ENCODE data around the gene CIC. TPM values are rescaled to one million over a fixed set of nuclear protein-coding genes. Genes with fewer than 3 reads are reported as not detected.

Gene CIC
- total RNA-seq, 1 experiment from 2014 or later: 13.0 TPM

DNA sequence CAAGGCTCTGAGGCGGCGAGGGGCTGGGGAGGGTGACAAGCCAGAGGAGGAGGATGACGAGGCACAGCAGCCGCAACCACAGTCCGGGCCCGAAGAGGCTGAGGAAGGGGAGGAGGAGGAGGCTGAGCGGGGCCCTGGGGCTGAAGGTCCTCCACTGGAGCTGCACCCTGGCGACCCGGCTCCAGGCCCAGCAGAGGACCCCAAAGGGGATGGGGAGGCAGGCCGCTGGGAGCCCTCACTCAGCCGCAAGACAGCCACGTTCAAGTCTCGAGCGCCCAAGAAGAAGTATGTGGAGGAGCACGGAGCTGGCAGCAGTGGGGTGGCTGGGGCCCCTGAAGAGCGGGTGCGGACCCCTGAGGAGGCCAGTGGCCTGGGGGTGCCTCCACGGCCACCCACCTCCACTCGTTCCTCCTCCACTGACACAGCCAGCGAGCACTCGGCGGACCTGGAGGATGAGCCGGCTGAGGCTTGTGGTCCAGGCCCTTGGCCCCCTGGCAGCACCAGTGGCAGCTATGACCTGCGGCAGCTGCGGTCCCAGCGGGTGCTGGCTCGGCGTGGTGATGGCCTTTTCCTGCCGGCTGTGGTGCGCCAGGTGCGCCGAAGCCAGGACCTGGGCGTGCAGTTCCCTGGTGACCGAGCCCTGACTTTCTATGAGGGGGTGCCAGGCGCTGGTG lies 2.9 kb downstream of the CIC start:
- no peaks in the 10 kb centered on the region for H3K27me3 ChIP-seq (replicated peaks)
- no peak overlapping the region for H3K27ac ChIP-seq
- peaks cover 22% of the 10 kb centered on the region for H3K4me1 ChIP-seq (replicated peaks)
- no peaks in the 10 kb centered on the region for H3K9me3 ChIP-seq (replicated peaks)
- DNase-seq (ENCODE audit: low read depth in 1 of 2, low spot score in 2 of 2): peak in 1 of 2 experiments; percentile 40
- H3K36me3 ChIP-seq: peaks cover 58% of the 10 kb centered on the region
- H3K4me3 ChIP-seq: no peak overlapping the region

- no peak overlapping the region for H3K4me3 ChIP-seq
- peak in 1 of 2 experiments; percentile 41 for DNase-seq (ENCODE audit: low read depth in 1 of 2, low spot score in 2 of 2)
- peaks cover 63% of the 10 kb centered on the region for H3K36me3 ChIP-seq
- no peaks in the 10 kb centered on the region for H3K9me3 ChIP-seq (replicated peaks)
- H3K27me3 ChIP-seq (replicated peaks): no peaks in the 10 kb centered on the region
- peaks cover 21% of the 10 kb centered on the region for H3K4me1 ChIP-seq (replicated peaks)
- no peak overlapping the region for H3K27ac ChIP-seq
These were observed 3.5 kb downstream of the CIC start for GRCh38 chr19:42272535-42272897.

GRCh38 chr19:42272989-42273406 lies 3.9 kb downstream of the CIC start:
- Histone ChIP-seq H3K4me3 (no peak overlapping the region), H3K27ac (no peak overlapping the region), H3K4me1 (replicated peaks) (peaks cover 16% of the 10 kb centered on the region), H3K9me3 (replicated peaks) (no peaks in the 10 kb centered on the region), H3K36me3 (peaks cover 65% of the 10 kb centered on the region), H3K27me3 (replicated peaks) (no peaks in the 10 kb centered on the region)
- DNase-seq (ENCODE audit: low read depth in 1 of 2, low spot score in 2 of 2): peak in 1 of 2 experiments; percentile 43

- H3K27me3 ChIP-seq (replicated peaks): no peaks in the 10 kb centered on the region
- H3K9me3 ChIP-seq (replicated peaks): no peaks in the 10 kb centered on the region
- peak in 1 of 2 experiments; percentile 41 for DNase-seq (ENCODE audit: low read depth in 1 of 2, low spot score in 2 of 2)
- H3K27ac ChIP-seq: no peak overlapping the region
- H3K4me1 ChIP-seq (replicated peaks): peaks cover 16% of the 10 kb centered on the region
- H3K36me3 ChIP-seq: peaks cover 65% of the 10 kb centered on the region
- no peak overlapping the region for H3K4me3 ChIP-seq
These were observed 4.5 kb downstream of the CIC start for GRCh38 chr19:42273407-42274064.

DNA sequence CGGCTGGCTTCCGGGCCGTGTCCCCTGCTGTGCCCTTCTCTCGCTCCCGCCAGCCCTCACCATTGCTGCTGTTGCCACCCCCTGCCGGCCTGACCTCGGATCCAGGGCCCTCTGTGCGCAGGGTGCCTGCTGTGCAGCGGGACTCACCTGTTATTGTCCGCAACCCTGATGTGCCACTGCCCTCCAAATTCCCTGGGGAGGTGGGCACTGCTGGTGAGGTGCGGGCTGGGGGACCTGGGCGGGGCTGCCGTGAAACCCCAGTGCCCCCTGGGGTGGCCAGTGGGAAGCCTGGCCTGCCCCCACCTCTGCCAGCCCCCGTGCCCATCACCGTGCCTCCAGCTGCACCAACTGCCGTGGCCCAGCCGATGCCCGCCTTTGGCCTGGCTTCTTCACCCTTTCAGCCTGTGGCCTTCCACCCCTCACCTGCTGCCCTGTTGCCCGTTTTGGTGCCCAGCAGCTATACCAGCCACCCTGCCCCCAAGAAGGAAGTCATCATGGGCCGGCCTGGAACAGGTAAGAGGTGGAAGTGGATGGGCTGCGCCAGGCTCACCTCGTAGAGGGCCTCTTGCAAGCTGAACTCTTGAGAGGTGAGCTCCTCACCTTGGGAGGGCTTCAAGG lies 5.1 kb downstream of the CIC start:
- H3K36me3 ChIP-seq: peaks cover 66% of the 10 kb centered on the region
- H3K27ac ChIP-seq: no peak overlapping the region
- DNase-seq (ENCODE audit: low read depth in 1 of 2, low spot score in 2 of 2): peak in 1 of 2 experiments; percentile 45
- peaks cover 20% of the 10 kb centered on the region for H3K4me1 ChIP-seq (replicated peaks)
- H3K27me3 ChIP-seq (replicated peaks): no peaks in the 10 kb centered on the region
- H3K4me3 ChIP-seq: no peak overlapping the region
- H3K9me3 ChIP-seq (replicated peaks): no peaks in the 10 kb centered on the region

GRCh38 chr19:42275103-42275502 lies 6.1 kb downstream of the CIC start:
- no peaks in the 10 kb centered on the region for H3K27me3 ChIP-seq (replicated peaks)
- H3K4me3 ChIP-seq: no peak overlapping the region
- H3K36me3 ChIP-seq: peaks cover 71% of the 10 kb centered on the region
- DNase-seq (ENCODE audit: low read depth in 1 of 2, low spot score in 2 of 2): no peak
- H3K27ac ChIP-seq: no peak overlapping the region
- H3K4me1 ChIP-seq (replicated peaks): peaks cover 23% of the 10 kb centered on the region
- no peaks in the 10 kb centered on the region for H3K9me3 ChIP-seq (replicated peaks)

GRCh38 chr19:42275517-42275916 lies 6.5 kb downstream of the CIC start:
- Histone ChIP-seq H3K27ac (no peak overlapping the region), H3K4me3 (no peak overlapping the region), H3K9me3 (replicated peaks) (no peaks in the 10 kb centered on the region), H3K4me1 (replicated peaks) (peaks cover 23% of the 10 kb centered on the region), H3K27me3 (replicated peaks) (no peaks in the 10 kb centered on the region), H3K36me3 (peaks cover 71% of the 10 kb centered on the region)
- no peak for DNase-seq (ENCODE audit: low read depth in 1 of 2, low spot score in 2 of 2)

- H3K27me3 ChIP-seq (replicated peaks): no peaks in the 10 kb centered on the region
- H3K9me3 ChIP-seq (replicated peaks): no peaks in the 10 kb centered on the region
- H3K27ac ChIP-seq: no peak overlapping the region
- H3K4me1 ChIP-seq (replicated peaks): peaks cover 20% of the 10 kb centered on the region
- H3K36me3 ChIP-seq: peaks cover 68% of the 10 kb centered on the region
- no peak overlapping the region for H3K4me3 ChIP-seq
- DNase-seq (ENCODE audit: low read depth in 1 of 2, low spot score in 2 of 2): no peak
These were observed 7.2 kb downstream of the CIC start for GRCh38 chr19:42276284-42276683.

DNA sequence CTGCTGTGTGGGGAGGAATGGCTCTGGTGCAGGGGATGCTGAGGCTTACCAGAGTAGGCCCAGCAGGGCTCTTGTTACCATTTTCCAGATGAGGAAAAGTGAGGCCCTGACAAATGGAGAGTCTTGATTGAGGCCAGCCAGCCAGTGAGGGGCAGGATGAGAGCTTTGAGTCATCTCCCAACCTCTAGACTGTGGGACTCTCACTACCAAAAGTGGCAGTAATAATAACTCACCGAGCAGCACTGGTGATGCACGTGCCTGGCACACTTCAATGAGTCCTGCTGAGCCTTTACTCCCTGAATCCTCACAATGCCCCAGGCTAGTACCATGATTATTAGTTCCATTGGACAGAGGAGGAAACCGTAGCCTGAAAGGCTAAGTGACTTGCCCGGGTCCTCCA lies 7.8 kb downstream of the CIC start:
- Histone ChIP-seq H3K36me3 (peaks cover 63% of the 10 kb centered on the region), H3K9me3 (replicated peaks) (no peaks in the 10 kb centered on the region), H3K4me1 (replicated peaks) (peaks cover 25% of the 10 kb centered on the region), H3K27me3 (replicated peaks) (no peaks in the 10 kb centered on the region), H3K27ac (no peak overlapping the region), H3K4me3 (no peak overlapping the region)
- no peak for DNase-seq (ENCODE audit: low read depth in 1 of 2, low spot score in 2 of 2)

DNA sequence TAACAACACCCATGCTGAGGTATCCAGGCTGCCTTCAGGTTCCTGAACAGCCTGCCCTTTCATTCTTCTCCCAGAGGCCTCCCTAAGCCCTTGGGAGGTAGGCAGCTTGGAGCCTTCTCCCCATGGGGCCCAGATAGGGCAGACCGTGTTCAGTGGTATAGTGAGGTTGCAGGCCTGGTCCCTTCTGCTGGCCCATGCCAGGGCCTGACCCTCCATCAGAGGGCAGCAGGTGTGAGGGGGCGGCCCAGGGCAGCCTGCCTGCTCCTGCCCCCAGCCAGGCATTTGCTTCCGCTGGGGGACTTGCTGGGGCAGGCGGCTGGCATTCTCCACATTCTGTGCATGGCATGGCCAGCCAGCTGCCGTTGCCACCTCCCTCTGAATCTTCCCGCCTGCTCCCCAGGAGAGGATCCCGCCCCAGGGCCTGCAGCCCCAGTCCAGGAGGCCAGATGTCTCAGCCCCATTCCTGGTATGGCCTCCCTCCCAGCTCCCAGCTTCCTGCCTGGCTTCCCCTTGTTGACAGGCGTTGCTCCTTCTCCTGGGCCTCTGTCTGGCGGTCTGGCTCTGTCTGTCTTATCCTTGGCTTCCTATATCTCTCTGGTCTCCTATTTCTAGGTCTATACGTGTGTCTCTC lies 8.9 kb downstream of the CIC start:
- Histone ChIP-seq H3K27ac (no peak overlapping the region), H3K9me3 (replicated peaks) (no peaks in the 10 kb centered on the region), H3K27me3 (replicated peaks) (no peaks in the 10 kb centered on the region), H3K4me3 (no peak overlapping the region), H3K4me1 (replicated peaks) (peaks cover 36% of the 10 kb centered on the region), H3K36me3 (peaks cover 52% of the 10 kb centered on the region)
- no peak for DNase-seq (ENCODE audit: low read depth in 1 of 2, low spot score in 2 of 2)

DNA sequence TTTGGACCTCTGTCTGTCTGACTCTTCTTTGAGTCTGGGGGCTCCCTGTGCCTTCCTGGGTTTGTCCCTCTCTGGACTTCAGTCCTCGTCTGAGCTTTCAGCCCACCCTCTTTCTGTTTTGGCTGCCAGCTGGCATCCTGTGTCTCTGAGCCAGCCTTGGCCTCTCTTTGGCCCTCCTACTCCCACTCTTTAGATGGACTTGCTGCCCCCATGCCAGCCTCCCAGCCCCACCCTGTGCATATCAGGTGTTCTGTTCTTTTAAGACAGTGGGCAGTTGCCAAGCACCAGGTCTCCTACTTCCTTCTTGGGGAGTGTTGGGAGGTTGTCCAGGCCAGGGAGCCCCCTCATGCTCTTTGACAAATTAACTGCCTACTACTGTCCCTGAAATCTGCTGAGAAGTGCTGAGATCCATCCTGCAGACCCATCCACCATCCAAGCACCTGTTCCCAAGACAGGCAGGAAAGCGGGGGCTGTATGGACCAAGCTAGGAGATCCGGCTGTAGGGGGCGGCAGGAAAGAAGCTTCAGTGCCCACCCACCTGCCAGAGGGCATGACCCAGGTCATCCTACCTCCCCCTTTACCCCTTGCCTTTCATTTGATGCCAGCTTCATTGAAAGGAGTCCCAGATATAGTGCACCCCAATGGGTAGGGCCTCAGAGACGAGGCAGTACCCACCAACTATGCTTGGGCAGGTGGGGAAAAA lies 9.6 kb downstream of the CIC start:
- Histone ChIP-seq H3K9me3 (replicated peaks) (no peaks in the 10 kb centered on the region), H3K27me3 (replicated peaks) (no peaks in the 10 kb centered on the region), H3K27ac (no peak overlapping the region), H3K36me3 (peaks cover 45% of the 10 kb centered on the region), H3K4me3 (no peak overlapping the region), H3K4me1 (replicated peaks) (peaks cover 43% of the 10 kb centered on the region)
- no peak for DNase-seq (ENCODE audit: low read depth in 1 of 2, low spot score in 2 of 2)

GRCh38 chr19:42279155-42279901 lies 10.3 kb downstream of the CIC start:
- Histone ChIP-seq H3K4me3 (peak overlapping the region; percentile 54), H3K4me1 (replicated peaks) (peaks cover 43% of the 10 kb centered on the region), H3K9me3 (replicated peaks) (no peaks in the 10 kb centered on the region), H3K27ac (peak overlapping the region; percentile 60; the same call in 1 of the 2 replicates), H3K36me3 (peaks cover 38% of the 10 kb centered on the region), H3K27me3 (replicated peaks) (no peaks in the 10 kb centered on the region)
- no peak for DNase-seq (ENCODE audit: low read depth in 1 of 2, low spot score in 2 of 2)
